Keratinocyte (primary cell): ENCODE measurements around the gene AAR2. TPM values are rescaled to one million over a fixed set of nuclear protein-coding genes. Genes with fewer than 3 reads are reported as not detected.

Experiments used
- DNase-seq: peaks from one replicate; pipeline ENCODE4 v3.0.0-alpha.2; 2011; ENCODE audit warnings: low read depth, missing footprints, low spot score
- FAIRE-seq: peaks from 2 replicates; lab custom pipeline; 2011; peaks lifted over from hg19 to GRCh38; lab: Jason Lieb, UNC
- H2AFZ ChIP-seq: 2 replicates; pipeline ENCODE4 v1.6.0; 2012; ENCODE audit warnings: low read length, control low read depth, inconsistent platforms; ENCODE audit not compliant: control insufficient read depth
- H3K27ac ChIP-seq: 2 replicates; pipeline ENCODE4 v1.5.1; 2011; ENCODE audit warnings: low read length; ENCODE audit not compliant: control insufficient read depth, insufficient read depth
- H3K27me3 ChIP-seq: 3 replicates; pipeline ENCODE4 v1.6.0; 2011; ENCODE audit warnings: low read length; ENCODE audit not compliant: control insufficient read depth, insufficient read depth; ENCODE audit errors: extremely low read depth
- H3K36me3 ChIP-seq, 2 experiments: 2 replicates in 1 of 2; 3 replicates in 1 of 2; pipeline ENCODE4 v1.5.1; 2011; ENCODE audit warnings: low read length in 2 of 2, mild to moderate bottlenecking in 1 of 2; ENCODE audit not compliant: control insufficient read depth in 2 of 2, insufficient read depth in 2 of 2; ENCODE audit errors: extremely low read depth in 1 of 2
- H3K4me1 ChIP-seq: 3 replicates; pipeline ENCODE4 v1.5.1; 2011; ENCODE audit warnings: low read length; ENCODE audit not compliant: control insufficient read depth, insufficient read depth; ENCODE audit errors: extremely low read depth
- H3K4me2 ChIP-seq: 3 replicates; pipeline ENCODE4 v1.6.0; 2011; ENCODE audit warnings: low read depth, low read length; ENCODE audit not compliant: control insufficient read depth, insufficient read depth; ENCODE audit errors: extremely low read depth
- H3K4me3 ChIP-seq, 3 experiments: fragments of 200-600 bp in 1 of 3; sonication (generic) in 1 of 3; 2 replicates in 2 of 3; 3 replicates in 1 of 3; pipeline ENCODE4 v1.5.1; 2011 to 2016; ENCODE audit warnings: low read length in 3 of 3, mild to moderate bottlenecking in 3 of 3, control low read depth in 2 of 3, inconsistent platforms in 1 of 3, low read depth in 1 of 3, mixed read lengths in 1 of 3, mixed run types in 1 of 3, moderate library complexity in 1 of 3; ENCODE audit not compliant: control insufficient read depth in 2 of 3, insufficient read depth in 2 of 3; ENCODE audit errors: extremely low read depth in 1 of 3
- H3K79me2 ChIP-seq: 2 replicates; pipeline ENCODE4 v1.6.0; 2012; ENCODE audit warnings: low read length; ENCODE audit not compliant: control insufficient read depth, insufficient read depth
- H3K9ac ChIP-seq: 3 replicates; pipeline ENCODE4 v1.6.0; 2011; ENCODE audit warnings: low read length; ENCODE audit not compliant: control insufficient read depth, insufficient read depth; ENCODE audit errors: extremely low read depth
- H3K9me1 ChIP-seq: 3 replicates; pipeline ENCODE4 v1.6.0; 2011; ENCODE audit warnings: low read length; ENCODE audit not compliant: control insufficient read depth, insufficient read depth; ENCODE audit errors: extremely low read depth
- H3K9me3 ChIP-seq: 2 replicates; pipeline ENCODE4 v1.5.1; 2012; ENCODE audit warnings: low read depth, low read length; ENCODE audit not compliant: control insufficient read depth
- H4K20me1 ChIP-seq: 3 replicates; pipeline ENCODE4 v1.6.0; 2011; ENCODE audit warnings: low read length; ENCODE audit not compliant: control insufficient read depth, insufficient read depth; ENCODE audit errors: extremely low read depth
- EZH2 ChIP-seq: IDR thresholded peaks from one replicate; pipeline ENCODE4 v1.6.1; 2012; ENCODE audit warnings: inconsistent platforms, mild to moderate bottlenecking, low read length, moderate library complexity
- dilution Hi-C: fragments of 300-500 bp; cut with MboI; formaldehyde crosslinking; loops from one replicate; pipeline ENCODE4 v1.7.0; 2020; ENCODE audit warnings: low sequenced_read_pairs; ENCODE audit not compliant: extremely low pct_ligation_motif_present
- polyA plus RNA-seq, 5 experiments: library from polyadenylated mRNA; depleted of rRNA in 3 of 5; stranded (reverse) in 3 of 5; stranded (forward) in 1 of 5; unstranded in 1 of 5; fragments of >200 nt; gene quantifications; 1 replicate in 1 of 5; 2 replicates in 3 of 5; 3 replicates in 1 of 5; pipeline versions ENCODE4 v1.2.1 to v1.2.3, GENCODE V29; 2011 to 2012; ENCODE audit warnings: missing spikeins in 2 of 5, low read depth in 1 of 5, low replicate concordance in 1 of 5
- TF ChIP-seq, protein P1 (sequence below), 3 experiments: IDR thresholded peaks in 1 of 3; conservative IDR thresholded peaks in 1 of 3; optimal IDR thresholded peaks in 1 of 3; 2 replicates in 2 of 3; 3 replicates in 1 of 3; pipeline versions ENCODE3 to v1.5.1; 2011; ENCODE audit warnings: low read length in 3 of 3, mild to moderate bottlenecking in 3 of 3, moderate library complexity in 2 of 3, control low read depth in 1 of 3, inconsistent platforms in 1 of 3; ENCODE audit not compliant: insufficient read depth in 2 of 3; ENCODE audit errors: extremely low read depth in 1 of 3

AAR2 gene
- polyA plus RNA-seq, 1 donor (not counting 4 experiments of a cell fraction or from before 2014, with no cell fraction given) = 20.1 TPM

DNA sequence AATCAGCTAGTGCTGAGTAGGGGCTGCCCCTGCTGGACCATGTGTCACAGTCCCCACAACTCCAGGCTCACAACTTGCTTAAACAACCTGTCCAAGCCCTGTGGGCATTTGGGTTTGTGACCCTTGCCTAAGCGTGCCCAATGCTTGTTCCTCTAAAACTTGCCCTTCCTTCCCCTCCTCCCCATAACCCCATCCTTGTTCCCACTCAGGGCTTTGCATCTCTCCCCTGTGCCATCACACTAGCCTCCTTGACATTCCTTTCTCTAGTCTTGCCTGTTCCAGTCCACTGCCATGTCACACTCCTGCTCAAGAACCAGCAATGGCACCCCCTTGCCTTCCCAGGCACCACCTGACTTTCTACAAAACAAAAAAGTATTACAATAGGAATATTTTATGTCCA, 67.6 kb downstream of the AAR2 start:
- Histone ChIP-seq H3K9ac (no peak overlapping the region), H3K27me3 (peaks cover 74% of the 10 kb centered on the region), H3K36me3 (no peaks in the 10 kb centered on the region), H2AFZ (no peak overlapping the region), H4K20me1 (no peaks in the 10 kb centered on the region), H3K4me3 (no peak overlapping the region), H3K27ac (no peak overlapping the region), H3K79me2 (no peaks in the 10 kb centered on the region), H3K4me1 (no peaks in the 10 kb centered on the region), H3K9me1 (no peaks in the 10 kb centered on the region), H3K4me2 (no peak overlapping the region), H3K9me3 (no peaks in the 10 kb centered on the region)
- dilution Hi-C loops = no loop called here
- DNase-seq (no peak), FAIRE-seq (no peak)
- TF ChIP-seq, protein P1, sequence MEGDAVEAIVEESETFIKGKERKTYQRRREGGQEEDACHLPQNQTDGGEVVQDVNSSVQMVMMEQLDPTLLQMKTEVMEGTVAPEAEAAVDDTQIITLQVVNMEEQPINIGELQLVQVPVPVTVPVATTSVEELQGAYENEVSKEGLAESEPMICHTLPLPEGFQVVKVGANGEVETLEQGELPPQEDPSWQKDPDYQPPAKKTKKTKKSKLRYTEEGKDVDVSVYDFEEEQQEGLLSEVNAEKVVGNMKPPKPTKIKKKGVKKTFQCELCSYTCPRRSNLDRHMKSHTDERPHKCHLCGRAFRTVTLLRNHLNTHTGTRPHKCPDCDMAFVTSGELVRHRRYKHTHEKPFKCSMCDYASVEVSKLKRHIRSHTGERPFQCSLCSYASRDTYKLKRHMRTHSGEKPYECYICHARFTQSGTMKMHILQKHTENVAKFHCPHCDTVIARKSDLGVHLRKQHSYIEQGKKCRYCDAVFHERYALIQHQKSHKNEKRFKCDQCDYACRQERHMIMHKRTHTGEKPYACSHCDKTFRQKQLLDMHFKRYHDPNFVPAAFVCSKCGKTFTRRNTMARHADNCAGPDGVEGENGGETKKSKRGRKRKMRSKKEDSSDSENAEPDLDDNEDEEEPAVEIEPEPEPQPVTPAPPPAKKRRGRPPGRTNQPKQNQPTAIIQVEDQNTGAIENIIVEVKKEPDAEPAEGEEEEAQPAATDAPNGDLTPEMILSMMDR (optimal IDR thresholded peaks at IDR 0.05 in 1 of 3, IDR thresholded peaks at IDR 0.05 in 1 of 3, conservative IDR thresholded peaks at IDR 0.05 in 1 of 3; ENCODE audit: extremely low read depth in 1 of 3, insufficient read depth in 2 of 3, low read length in 3 of 3) = no peak
- peak; percentile 13 for TF ChIP-seq EZH2

DNA sequence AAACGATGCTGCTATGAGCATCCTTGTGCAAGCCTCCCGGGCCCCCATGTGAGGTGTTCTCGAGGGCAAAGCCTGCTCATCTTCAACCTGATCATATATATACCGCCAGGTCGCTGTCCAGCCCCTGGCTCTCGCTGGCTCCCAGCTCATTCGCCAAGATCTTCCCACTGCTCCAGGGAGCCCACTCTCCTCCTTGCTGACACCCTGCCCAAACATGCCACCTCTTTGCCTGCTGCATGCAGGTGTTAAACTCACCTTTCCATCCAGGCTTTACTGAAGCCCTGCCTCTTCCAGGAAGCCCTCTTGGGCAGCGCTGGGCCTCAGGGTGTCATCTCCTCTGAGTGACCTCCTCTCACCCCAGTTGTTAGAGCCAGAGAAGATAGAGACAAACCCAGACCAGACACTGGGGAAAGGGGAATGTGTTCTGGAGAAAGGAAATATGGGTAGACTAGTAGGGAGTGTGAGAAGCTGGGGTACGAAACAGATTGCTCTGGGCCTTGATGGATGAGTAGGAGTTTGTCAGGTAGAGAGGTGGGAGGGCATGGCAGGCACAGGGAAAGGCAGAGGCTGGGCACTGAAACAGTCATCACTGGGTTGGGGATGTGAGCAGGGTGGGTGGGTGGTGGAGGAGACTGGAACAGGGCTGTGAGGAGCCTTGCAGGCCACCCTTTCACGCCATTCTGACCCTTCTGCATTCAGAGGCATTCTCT, 68.7 kb downstream of the AAR2 start:
- Histone ChIP-seq H3K9me1 (no peaks in the 10 kb centered on the region), H3K36me3 (no peaks in the 10 kb centered on the region), H3K4me2 (no peak overlapping the region), H3K4me3 (no peak overlapping the region), H3K4me1 (no peaks in the 10 kb centered on the region), H3K9ac (no peak overlapping the region), H3K79me2 (no peaks in the 10 kb centered on the region), H4K20me1 (no peaks in the 10 kb centered on the region), H3K9me3 (no peaks in the 10 kb centered on the region), H3K27ac (no peak overlapping the region), H3K27me3 (peaks cover 84% of the 10 kb centered on the region), H2AFZ (no peak overlapping the region)
- FAIRE-seq = no peak
- dilution Hi-C loops = no loop called here
- no peak for DNase-seq
- TF ChIP-seq, protein P1 (optimal IDR thresholded peaks at IDR 0.05 in 1 of 3, IDR thresholded peaks at IDR 0.05 in 1 of 3, conservative IDR thresholded peaks at IDR 0.05 in 1 of 3; ENCODE audit: extremely low read depth in 1 of 3, insufficient read depth in 2 of 3, low read length in 3 of 3) = no peak
- no peak for TF ChIP-seq EZH2
